Activated effector memory CD4-positive, alpha-beta T cell treated with Interleukin-2 at 50 U/mL for 16 hours (primary cell): ENCODE data around the gene ACSF3.

Experiments
- DNase-seq: peaks from one replicate; pipeline ENCODE4 v3.0.0-alpha.2; 2020

The ACSF3 gene

DNA sequence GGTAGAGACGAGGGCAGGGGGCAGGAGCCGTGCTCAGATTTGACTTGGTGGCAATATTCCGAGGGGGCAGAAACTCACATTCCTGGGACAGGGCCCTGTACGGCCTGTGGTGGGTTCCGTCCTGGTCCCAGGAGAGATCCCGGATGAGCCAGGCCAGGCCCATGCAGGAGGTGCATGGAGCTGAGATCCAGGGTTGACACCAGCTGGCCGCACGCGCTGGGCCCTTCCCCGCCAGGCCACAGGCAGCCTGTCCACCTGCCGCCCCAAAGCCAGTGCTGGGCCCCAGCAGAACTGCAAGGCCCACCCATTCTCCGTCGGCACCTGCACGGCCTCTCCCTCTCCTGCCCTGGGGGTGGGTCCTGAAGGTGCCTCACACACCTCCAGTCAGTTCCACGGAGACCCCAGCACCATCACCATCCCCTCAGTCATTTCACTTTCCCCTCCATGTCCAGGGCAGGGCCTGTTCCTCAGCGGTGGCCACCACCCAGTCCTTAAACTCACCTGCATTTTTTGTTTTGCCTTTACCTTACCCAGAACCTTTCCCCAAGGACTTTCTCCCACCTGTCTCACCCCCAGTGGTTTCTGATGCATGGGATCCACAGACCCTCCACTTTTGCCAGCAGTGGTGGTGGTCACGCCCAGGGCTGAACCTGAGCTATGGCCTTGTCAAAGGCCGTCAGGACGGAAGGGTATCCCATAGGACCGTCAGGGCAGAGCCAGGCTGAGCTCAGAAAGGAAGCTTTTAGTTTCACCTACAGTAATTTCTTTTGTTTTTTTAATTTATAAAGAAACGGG, 52.8 kb downstream of the ACSF3 start:
- no peak for DNase-seq

GRCh38 chr16:89147085-89147817, 53.6 kb downstream of the ACSF3 start:
- DNase-seq = no peak

GRCh38 chr16:89149386-89149785, 55.7 kb downstream of the ACSF3 start:
- no peak for DNase-seq

GRCh38 chr16:89150090-89150835, 56.6 kb downstream of the ACSF3 start:
- no peak for DNase-seq

DNA sequence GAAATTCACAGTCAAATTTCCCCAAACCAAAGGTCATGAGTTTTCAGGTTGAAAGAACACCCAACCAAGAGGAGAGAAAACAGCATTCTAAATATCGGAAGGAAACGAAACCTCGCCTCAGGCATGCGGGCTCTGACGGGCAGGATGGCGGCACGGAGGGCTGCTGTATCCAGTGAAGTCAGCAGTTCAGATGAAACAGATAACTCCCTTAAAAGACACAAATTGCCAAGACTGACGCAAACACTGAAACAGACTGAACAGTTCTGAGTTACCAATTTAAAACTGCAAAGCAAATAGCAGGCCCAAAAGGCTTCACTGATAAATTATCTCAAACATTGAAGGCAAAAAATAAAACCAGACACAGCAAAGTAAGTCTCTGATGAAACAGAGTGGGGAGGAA, 57.3 kb downstream of the ACSF3 start:
- no peak for DNase-seq

DNA sequence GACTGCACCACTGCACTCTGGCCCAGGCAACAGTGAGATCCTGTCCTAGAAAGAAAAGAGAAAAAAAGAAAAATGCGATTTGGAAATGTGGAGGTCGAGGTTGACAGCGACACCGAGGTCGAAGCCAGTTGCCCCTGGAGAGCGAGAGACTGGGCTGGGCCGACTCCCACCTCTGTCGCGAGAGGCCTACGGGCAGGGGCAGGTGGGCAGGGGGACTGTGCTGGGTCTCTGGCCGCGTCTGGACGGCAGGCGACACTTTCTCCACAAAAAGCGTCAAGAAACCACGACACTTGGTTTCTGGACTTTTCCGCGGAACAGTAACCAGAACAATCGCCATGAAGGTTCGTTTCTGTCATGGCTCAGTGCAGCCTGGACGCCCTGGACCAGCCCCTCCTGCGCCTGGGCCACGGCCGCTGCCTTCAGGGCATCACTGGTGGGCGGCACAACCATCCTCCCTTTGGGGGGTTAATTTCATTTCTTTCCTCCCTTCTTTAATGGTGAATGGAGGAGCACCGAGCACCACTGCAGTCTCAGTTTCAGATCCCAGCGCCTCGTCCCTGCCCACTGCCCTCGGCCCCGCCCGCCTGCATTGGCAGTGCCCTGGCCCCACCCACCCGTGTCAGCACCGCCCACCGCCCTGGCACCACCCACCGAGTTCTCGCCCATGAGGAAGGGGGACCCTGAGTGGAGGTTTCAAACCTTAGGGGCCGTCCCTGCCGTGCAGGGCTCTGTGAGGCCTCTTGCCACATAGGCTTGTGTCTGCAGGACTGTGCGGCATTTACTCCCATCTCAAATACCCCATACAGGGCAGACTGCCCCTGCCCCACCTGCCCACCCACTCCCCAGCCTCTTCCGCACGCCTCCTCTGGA, 59.4 kb downstream of the ACSF3 start:
- no peak for DNase-seq

DNA sequence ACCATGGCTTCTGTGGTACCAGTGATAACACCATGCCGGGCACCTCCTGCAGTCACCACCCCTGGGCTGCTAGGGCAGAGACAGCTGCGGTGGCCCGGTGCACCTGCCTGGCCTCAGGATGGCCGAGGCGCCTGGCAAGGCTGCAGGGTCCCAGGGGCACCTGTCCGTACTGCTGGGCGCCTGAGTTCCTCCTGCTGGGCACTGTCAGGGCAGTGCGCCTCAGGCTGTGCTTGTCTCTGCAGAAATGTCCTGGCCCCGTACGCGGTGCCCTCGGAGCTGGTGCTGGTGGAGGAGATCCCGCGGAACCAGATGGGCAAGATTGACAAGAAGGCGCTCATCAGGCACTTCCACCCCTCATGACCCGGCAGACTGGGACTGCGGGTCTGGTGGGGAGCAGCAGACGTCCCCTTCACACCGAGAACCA, 60.2 kb downstream of the ACSF3 start:
- no peak for DNase-seq

GRCh38 chr16:89154390-89155183, 60.9 kb downstream of the ACSF3 start:
- DNase-seq = no peak

DNA sequence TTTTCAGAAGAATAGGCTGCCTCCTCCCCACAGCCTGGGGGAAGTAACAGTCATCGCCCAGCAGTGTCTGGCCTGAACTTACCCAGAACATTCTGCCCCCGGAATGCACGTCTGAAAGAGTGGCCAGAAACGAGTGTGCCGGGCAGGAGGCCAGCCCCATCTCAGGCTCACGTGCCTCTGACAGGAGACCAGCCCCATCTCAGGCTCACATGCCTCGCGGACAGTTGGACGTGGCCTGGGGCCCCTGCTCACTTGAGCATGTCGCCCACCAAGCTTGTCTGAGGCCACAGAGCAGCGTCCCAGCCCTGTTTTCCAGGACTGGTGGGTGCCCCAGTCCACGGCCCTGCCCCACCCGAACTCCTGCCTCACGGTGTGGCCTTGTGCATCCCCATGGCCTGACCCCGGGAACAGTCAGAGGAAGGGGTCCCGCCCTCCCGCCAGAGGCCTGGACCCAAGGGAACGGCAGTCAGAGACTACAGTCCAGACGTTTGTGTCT, 61.6 kb downstream of the ACSF3 start:
- no peak for DNase-seq

DNA sequence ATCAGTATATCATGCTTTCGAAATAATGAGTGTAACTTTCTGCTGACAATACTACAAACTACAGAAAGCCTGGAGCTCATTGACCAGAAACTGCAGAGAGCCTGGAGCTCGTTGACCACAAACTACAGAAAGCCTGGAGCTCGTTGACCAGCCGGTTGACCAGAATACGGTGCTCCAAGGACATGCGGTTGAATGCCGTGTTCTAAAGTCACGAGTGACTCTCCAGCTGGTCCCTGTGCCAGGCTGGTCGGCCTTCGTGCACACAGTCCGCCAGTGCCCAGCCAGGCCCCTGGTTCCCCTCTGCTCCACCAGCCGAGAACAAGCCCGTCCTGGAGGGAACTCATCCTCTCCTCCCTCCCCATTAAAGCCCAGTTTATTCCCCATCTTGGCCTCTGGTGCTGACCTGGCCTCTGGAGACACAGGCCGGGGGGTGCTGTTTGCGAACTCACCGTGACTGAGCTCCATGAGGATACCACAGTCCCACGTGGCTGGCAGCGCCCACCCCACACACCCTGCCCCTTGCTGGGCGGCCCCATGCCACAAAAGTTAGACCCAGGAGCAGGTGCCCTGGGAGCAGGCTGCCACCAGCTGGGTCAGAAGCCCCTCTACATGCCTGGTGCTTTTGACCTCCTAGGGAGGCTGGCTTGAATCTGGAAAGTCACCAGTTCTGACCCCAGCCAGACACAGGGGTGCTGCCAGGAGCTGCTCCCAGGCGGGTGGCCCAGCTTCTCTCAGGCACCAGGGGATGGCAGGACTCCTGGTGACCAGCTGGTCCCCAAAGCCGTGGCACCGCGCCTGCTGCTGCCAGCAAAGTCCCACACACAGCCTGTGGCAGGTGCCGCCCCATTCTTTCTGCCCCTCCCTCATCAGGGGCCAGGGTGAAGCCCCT, 62.4 kb downstream of the ACSF3 start:
- DNase-seq = no peak

DNA sequence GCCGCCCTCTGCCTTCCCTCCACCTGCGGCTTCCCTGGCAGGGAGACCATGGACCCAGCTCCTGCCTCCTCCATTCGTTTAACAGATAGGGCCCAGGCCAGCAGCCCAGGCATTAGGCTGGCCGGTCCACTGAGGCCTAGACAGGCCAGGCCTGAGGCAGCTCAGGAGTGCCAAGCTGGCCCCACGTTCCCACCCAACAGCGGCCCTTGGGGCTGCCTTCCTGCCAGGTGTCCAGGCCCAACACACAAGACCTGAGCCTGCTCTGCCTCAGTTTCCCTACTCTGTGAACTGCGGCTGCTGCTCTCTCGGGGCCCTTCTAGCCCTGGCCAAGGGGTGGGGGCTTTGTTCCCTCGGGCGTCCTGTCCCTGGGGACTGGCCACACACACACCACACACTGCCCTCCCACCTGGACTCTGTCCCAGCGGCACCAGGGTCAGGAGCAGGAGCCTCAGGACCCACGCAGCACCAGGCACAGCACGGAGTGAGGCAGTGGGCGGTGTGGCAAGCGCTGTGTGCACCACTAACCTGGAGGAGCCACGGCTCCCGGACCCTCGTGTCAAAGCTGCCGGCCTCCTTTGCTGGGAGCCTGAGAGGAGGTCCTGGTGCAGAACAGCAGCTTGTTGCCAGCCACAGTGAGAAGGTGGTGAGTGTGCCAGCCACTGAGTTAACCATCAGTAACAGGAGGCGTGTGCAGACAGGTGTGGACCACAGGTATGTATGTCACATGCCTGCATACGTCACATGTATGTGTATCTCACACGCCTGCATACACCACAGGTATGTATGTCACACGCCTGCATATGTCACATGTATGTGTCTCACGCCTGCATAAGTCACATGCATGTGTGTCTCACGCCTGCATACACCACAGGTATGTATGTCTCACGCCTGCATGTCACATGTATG, 63.3 kb downstream of the ACSF3 start:
- DNase-seq = no peak

- DNase-seq = no peak
Measured at GRCh38 chr16:89157778-89158177, 64.1 kb downstream of the ACSF3 start.

DNA sequence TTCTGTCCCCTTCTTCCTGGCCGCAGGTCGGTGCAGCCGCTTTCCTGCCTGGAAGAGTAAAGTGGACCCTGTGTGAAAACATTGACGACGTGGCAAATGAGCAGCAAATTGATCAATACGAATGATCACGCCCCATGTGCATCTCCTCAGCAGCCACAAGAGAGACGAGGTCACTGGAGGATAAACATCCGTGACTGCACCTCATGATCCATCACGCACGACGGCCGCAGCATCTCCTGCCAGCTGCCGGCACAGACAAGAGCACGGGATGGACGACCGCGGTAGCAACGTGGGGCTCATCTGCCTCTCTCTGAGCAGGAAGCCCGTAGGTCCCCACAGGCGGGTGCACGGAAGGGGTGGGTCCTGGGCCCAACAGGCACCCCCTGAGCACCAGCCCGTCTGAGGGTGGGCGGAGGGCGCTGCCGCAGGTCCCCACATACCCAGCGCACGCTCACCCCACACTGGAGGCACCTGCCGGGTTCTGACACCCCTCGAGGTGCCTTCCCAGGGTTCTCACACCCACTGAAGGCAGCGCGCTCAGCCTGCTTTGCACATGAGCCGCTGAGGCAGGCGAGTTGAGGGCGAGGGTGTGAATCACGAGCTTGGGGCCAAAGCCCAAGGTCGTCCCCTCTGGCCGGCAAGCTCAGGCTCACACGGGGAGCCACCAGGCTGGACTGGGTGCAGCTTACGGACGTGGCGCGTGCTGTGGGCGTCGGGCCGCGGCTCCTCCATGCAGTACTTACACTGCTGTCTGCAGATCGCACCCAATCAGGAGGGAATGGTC, 65.6 kb downstream of the ACSF3 start:
- no peak for DNase-seq

DNA sequence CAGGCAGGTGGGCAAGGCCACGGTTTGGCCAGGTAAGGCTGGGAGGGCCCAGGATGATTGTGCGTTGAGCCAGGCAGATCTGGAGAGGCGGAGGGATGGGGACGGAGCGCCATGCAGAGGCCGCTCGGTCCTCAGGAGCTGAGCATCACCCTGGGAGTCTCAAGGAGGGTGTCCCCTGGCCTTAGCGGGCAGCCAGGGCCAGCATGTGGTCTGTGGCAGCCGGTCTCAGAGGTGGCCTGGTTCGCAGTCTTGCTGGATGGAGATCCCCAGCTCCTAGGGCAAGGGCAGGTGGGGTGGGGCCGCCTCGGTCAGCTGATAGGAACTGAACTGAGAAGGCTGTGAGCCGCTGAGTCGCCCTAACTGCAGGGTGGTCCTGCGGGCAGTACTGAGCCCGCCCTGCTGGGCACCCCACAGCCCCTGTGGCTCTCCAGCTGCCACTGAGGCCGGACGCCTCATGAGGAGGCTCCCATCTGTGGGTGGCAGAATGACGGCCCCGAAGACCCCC, 66.2 kb downstream of the ACSF3 start:
- no peak for DNase-seq

- DNase-seq = no peak
Measured at GRCh38 chr16:89160977-89161701, 67.5 kb downstream of the ACSF3 start.

DNA sequence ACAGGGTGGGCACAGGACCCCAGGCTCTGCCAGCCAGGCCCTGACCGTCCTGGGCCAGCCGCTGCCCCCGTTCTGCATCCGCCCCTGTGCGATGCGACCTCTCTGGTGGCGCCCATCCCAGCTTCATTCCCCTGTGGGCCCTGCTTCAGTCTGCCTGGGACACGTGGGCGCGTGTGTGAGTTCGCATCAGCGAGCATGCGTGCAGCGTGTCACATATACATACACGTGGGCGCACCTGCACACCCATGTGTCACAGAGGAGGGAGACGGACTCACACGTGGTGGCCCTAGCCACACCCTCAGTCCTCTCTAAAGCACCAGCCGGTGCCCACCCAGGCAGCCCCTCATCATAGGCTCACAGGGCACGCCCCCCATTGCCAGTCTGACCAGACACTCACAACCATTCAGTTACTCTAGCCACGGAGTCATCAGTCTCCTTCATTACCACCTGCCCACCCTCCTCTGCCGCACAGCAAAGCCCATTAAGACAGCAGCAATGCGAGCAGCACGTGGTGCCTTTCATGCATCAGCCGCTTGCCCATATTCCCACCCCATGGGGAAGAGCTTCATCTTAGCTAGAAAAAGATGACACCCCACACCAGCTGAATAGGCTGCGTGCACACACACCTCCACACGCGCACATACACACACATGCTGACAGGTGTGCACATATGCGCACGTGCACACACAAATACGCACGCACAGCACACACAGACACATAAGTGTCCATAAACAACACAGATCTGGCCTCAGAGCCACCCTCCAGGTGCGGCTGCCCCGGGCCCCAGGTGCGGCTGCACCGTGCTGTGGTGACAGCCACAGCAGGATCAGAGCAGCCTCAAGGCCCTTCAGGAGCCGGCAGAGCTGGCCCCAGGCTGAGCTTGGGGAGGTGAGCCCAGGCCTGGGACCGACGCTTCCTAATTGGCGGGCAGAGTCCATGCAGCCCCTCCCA, 68.4 kb downstream of the ACSF3 start:
- no peak for DNase-seq
